Endometrial microvascular endothelial cells (primary cell): ENCODE results near the gene CDKN2B-AS1. TPM values are rescaled to one million over a fixed set of nuclear protein-coding genes. Genes with fewer than 3 reads are reported as not detected.

ENCODE experiments used
- in situ Hi-C: cut with HindIII; loops from 2 replicates; pipeline ENCODE4 v1.10.0; 2017; ENCODE audit warnings: low sequenced_read_pairs, low pct_unique_long_range_greater_than_20kb; ENCODE audit errors: inconsistent ontology term
- total RNA-seq: library from RNA; depleted of rRNA; stranded (reverse); fragments of >200 nt; gene quantifications from one replicate; pipeline ENCODE4 v1.2.3, GENCODE V29; 2015; ENCODE audit errors: inconsistent ontology term

CDKN2B-AS1 gene
- total RNA-seq, 1 donor from 2014 or later, result 3.3 TPM

GRCh38 chr9:22103685-22104575, 109.3 kb downstream of the CDKN2B-AS1 start:
- in situ Hi-C loops, result loop anchor here (10.0 kb wide), 1 partner anchor 289 kb away; no protein-coding TSS in a partner anchor

GRCh38 chr9:22105005-22105722, 110.6 kb downstream of the CDKN2B-AS1 start:
- in situ Hi-C loops, result loop anchor here (10.0 kb wide), 1 partner anchor 290 kb away; no protein-coding TSS in a partner anchor

GRCh38 chr9:22107202-22108045, 112.8 kb downstream of the CDKN2B-AS1 start:
- in situ Hi-C loops, result loop anchor here (10.0 kb wide), 1 partner anchor 293 kb away; no protein-coding TSS in a partner anchor

GRCh38 chr9:22108581-22109370, 114.2 kb downstream of the CDKN2B-AS1 start:
- in situ Hi-C loops, result loop anchor here (10.0 kb wide), 1 partner anchor 294 kb away; no protein-coding TSS in a partner anchor

GRCh38 chr9:22111176-22111953, 116.8 kb downstream of the CDKN2B-AS1 start:
- in situ Hi-C loops, result no loop called here

- in situ Hi-C loops, result no loop called here
Measured at GRCh38 chr9:22111954-22112247, 117.3 kb downstream of the CDKN2B-AS1 start.

- in situ Hi-C loops, result no loop called here
Measured at GRCh38 chr9:22112870-22113821, 118.6 kb downstream of the CDKN2B-AS1 start.

- in situ Hi-C loops, result no loop called here
Measured at GRCh38 chr9:22114956-22115355, 120.4 kb downstream of the CDKN2B-AS1 start.

GRCh38 chr9:22116758-22117157, 122.2 kb downstream of the CDKN2B-AS1 start:
- in situ Hi-C loops, result no loop called here

GRCh38 chr9:22117511-22118384, 123.2 kb downstream of the CDKN2B-AS1 start:
- in situ Hi-C loops, result no loop called here

- in situ Hi-C loops, result no loop called here
Measured at GRCh38 chr9:22118810-22119521, 124.4 kb downstream of the CDKN2B-AS1 start.

- in situ Hi-C loops, result no loop called here
Measured at GRCh38 chr9:22119522-22120158, 125.0 kb downstream of the CDKN2B-AS1 start.

- in situ Hi-C loops, result no loop called here
Measured at GRCh38 chr9:22120159-22120549, 125.6 kb downstream of the CDKN2B-AS1 start.

GRCh38 chr9:22120595-22120994, 126.0 kb downstream of the CDKN2B-AS1 start:
- in situ Hi-C loops, result no loop called here
